MM.1S (cell line): ENCODE measurements around the gene PLSCR4.

Experiments used
- DNase-seq: peaks from one replicate; pipeline ENCODE4 v3.0.0-alpha.2; 2015
- H2AFZ ChIP-seq: fragments of 300-600 bp; sonication (generic); 2 replicates; pipeline ENCODE4 v1.6.0; 2016; ENCODE audit warnings: antibody characterized with exemption, low read length
- H3F3A ChIP-seq: fragments of 300-600 bp; sonication (generic); 2 replicates; pipeline ENCODE4 v1.6.1; 2016; ENCODE audit warnings: mild to moderate bottlenecking, antibody characterized with exemption, low read length, moderate library complexity, mixed read lengths; ENCODE audit not compliant: insufficient read depth
- H3K27ac ChIP-seq: fragments of 300-600 bp; sonication (generic); 2 replicates; pipeline ENCODE4 v1.5.1; 2016; ENCODE audit warnings: mild to moderate bottlenecking, low read length
- H3K27me3 ChIP-seq: fragments of 300-600 bp; sonication (generic); replicated peaks from 2 replicates; pipeline ENCODE4 v1.6.0; 2016; ENCODE audit warnings: low read length; ENCODE audit not compliant: insufficient read depth
- H3K36me3 ChIP-seq: fragments of 300-600 bp; sonication (generic); replicated peaks from 2 replicates; pipeline ENCODE4 v1.6.1; 2016; ENCODE audit warnings: mild to moderate bottlenecking, low read length, mixed read lengths; ENCODE audit not compliant: insufficient read depth
- H3K4me1 ChIP-seq: fragments of 300-600 bp; sonication (generic); 2 replicates; pipeline ENCODE4 v1.6.1; 2016; ENCODE audit warnings: low read length, mixed read lengths
- H3K4me2 ChIP-seq: fragments of 300-600 bp; sonication (generic); 2 replicates; pipeline ENCODE4 v1.6.0; 2016; ENCODE audit warnings: low read depth, low read length
- H3K4me3 ChIP-seq: fragments of 300-600 bp; sonication (generic); 2 replicates; pipeline ENCODE4 v1.5.1; 2016; ENCODE audit warnings: low read length, mixed read lengths
- H3K79me2 ChIP-seq: fragments of 300-600 bp; sonication (generic); 2 replicates; pipeline ENCODE4 v1.6.1; 2016; ENCODE audit warnings: mixed run types, low read length, mixed read lengths
- H3K9ac ChIP-seq: fragments of 300-600 bp; sonication (generic); 2 replicates; pipeline ENCODE4 v1.6.1; 2016; ENCODE audit warnings: low read length, mixed read lengths
- H3K9me2 ChIP-seq: fragments of 300-600 bp; sonication (generic); replicated peaks from 2 replicates; pipeline ENCODE4 v1.6.1; 2016; ENCODE audit warnings: mild to moderate bottlenecking, low read length, mixed read lengths; ENCODE audit not compliant: insufficient read depth
- H3K9me3 ChIP-seq: fragments of 300-600 bp; sonication (generic); replicated peaks from 2 replicates; pipeline ENCODE4 v1.6.1; 2016; ENCODE audit warnings: mild to moderate bottlenecking, low read length, mixed read lengths; ENCODE audit not compliant: insufficient read depth
- H4K20me1 ChIP-seq: fragments of 300-600 bp; sonication (generic); 2 replicates; pipeline ENCODE4 v1.6.1; 2016; ENCODE audit warnings: mild to moderate bottlenecking, low read length, moderate library complexity, mixed read lengths; ENCODE audit not compliant: insufficient read depth
- CTCF ChIP-seq: fragments of 300-600 bp; sonication (generic); IDR thresholded peaks from 2 replicates; pipeline ENCODE4 v1.5.1; 2016; ENCODE audit warnings: antibody characterized with exemption, low read length, mixed read lengths
- EZH2 ChIP-seq: fragments of 300-600 bp; sonication (generic); optimal IDR thresholded peaks from 2 replicates; pipeline ENCODE3; 2017; ENCODE audit warnings: low read depth, mild to moderate bottlenecking, antibody characterized with exemption, low read length, mixed read lengths
- EZH2phosphoT487 ChIP-seq: fragments of 300-600 bp; sonication (generic); IDR thresholded peaks from 2 replicates; pipeline ENCODE4 v1.6.1; 2018; ENCODE audit warnings: antibody characterized with exemption, low read length

PLSCR4 gene

GRCh38 chr3:146246526-146246925 is 4.4 kb downstream of the PLSCR4 start:
- H4K20me1 ChIP-seq, result no peaks in the 10 kb centered on the region
- no peaks in the 10 kb centered on the region for H3K79me2 ChIP-seq
- H3K27ac ChIP-seq, result no peak overlapping the region
- no peak overlapping the region for H3K4me3 ChIP-seq
- no peak overlapping the region for H2AFZ ChIP-seq
- H3K36me3 ChIP-seq, result no peaks in the 10 kb centered on the region
- no peaks in the 10 kb centered on the region for H3K9me2 ChIP-seq
- no peak for DNase-seq
- no peaks in the 10 kb centered on the region for H3K27me3 ChIP-seq
- H3K9me3 ChIP-seq, result no peaks in the 10 kb centered on the region
- H3K9ac ChIP-seq, result no peak overlapping the region
- no peak overlapping the region for H3K4me2 ChIP-seq
- TF ChIP-seq EZH2 (no peak), EZH2phosphoT487 (no peak), CTCF (no peak)
- H3F3A ChIP-seq, result no peaks in the 10 kb centered on the region
- no peaks in the 10 kb centered on the region for H3K4me1 ChIP-seq

- no peak for TF ChIP-seq EZH2
- H2AFZ ChIP-seq, result no peak overlapping the region
- no peaks in the 10 kb centered on the region for H3F3A ChIP-seq
- no peaks in the 10 kb centered on the region for H3K36me3 ChIP-seq
- no peaks in the 10 kb centered on the region for H4K20me1 ChIP-seq
- H3K27ac ChIP-seq, result no peak overlapping the region
- H3K4me1 ChIP-seq, result no peaks in the 10 kb centered on the region
- no peaks in the 10 kb centered on the region for H3K79me2 ChIP-seq
- no peaks in the 10 kb centered on the region for H3K9me3 ChIP-seq
- H3K27me3 ChIP-seq, result no peaks in the 10 kb centered on the region
- no peaks in the 10 kb centered on the region for H3K9me2 ChIP-seq
- H3K4me2 ChIP-seq, result no peak overlapping the region
- DNase-seq, result no peak
- no peak overlapping the region for H3K9ac ChIP-seq
- H3K4me3 ChIP-seq, result no peak overlapping the region
These were observed 7.3 kb downstream of the PLSCR4 start for GRCh38 chr3:146243559-146243958.

- Histone ChIP-seq H3K79me2 (no peaks in the 10 kb centered on the region), H3K27ac (no peak overlapping the region), H3K27me3 (no peaks in the 10 kb centered on the region), H3F3A (no peaks in the 10 kb centered on the region), H3K4me2 (no peak overlapping the region), H3K4me3 (no peak overlapping the region), H3K9me2 (no peaks in the 10 kb centered on the region), H3K36me3 (no peaks in the 10 kb centered on the region), H3K4me1 (no peaks in the 10 kb centered on the region), H4K20me1 (no peaks in the 10 kb centered on the region), H3K9ac (no peak overlapping the region), H2AFZ (no peak overlapping the region), H3K9me3 (no peaks in the 10 kb centered on the region)
- TF ChIP-seq EZH2 (no peak), EZH2phosphoT487 (no peak), CTCF (no peak)
- no peak for DNase-seq
These were observed 9.2 kb downstream of the PLSCR4 start for GRCh38 chr3:146241523-146242240.

- H3K4me2 ChIP-seq, result no peak overlapping the region
- H3K4me3 ChIP-seq, result no peak overlapping the region
- no peak overlapping the region for H3K27ac ChIP-seq
- no peaks in the 10 kb centered on the region for H3K9me2 ChIP-seq
- H3F3A ChIP-seq, result no peaks in the 10 kb centered on the region
- no peak overlapping the region for H2AFZ ChIP-seq
- H3K36me3 ChIP-seq, result no peaks in the 10 kb centered on the region
- H4K20me1 ChIP-seq, result no peaks in the 10 kb centered on the region
- no peak overlapping the region for H3K9ac ChIP-seq
- H3K9me3 ChIP-seq, result no peaks in the 10 kb centered on the region
- no peaks in the 10 kb centered on the region for H3K79me2 ChIP-seq
- no peaks in the 10 kb centered on the region for H3K27me3 ChIP-seq
- no peak for TF ChIP-seq EZH2phosphoT487
- no peak for TF ChIP-seq EZH2
- no peak for TF ChIP-seq CTCF
- no peaks in the 10 kb centered on the region for H3K4me1 ChIP-seq
- DNase-seq, result no peak
These were observed 17.4 kb downstream of the PLSCR4 start for GRCh38 chr3:146233487-146233886.
